HG02870 (cell line): ENCODE results near the gene FGF23.
"Not testable (repeated sequence)": the region's sequence is repeated elsewhere in the genome, so short reads cannot be mapped to it uniquely, and the experiment has no call there.

Source experiments
- ATAC-seq: cut with Tn5 transposase; IDR thresholded peaks from one replicate; pipeline ENCODE4 v1.9.1; 2021; ENCODE audit warnings: mild to moderate bottlenecking, moderate library complexity; ENCODE audit not compliant: unreplicated experiment

The FGF23 gene

GRCh38 chr12:4379405-4379804 is at the start of gene FGF23:
FGF23 (minus strand) TSS chr12:4379712; CDS start chr12:4379582, 130 bp downstream.
- no peak for ATAC-seq

- no peak for ATAC-seq
Observed at GRCh38 chr12:4424422-4424821, 44.9 kb upstream of the FGF23 start.

- ATAC-seq: no peak
Observed at GRCh38 chr12:4423528-4424195, 44.1 kb upstream of the FGF23 start.

GRCh38 chr12:4422985-4423384 is 43.5 kb upstream of the FGF23 start:
- ATAC-seq: no peak

GRCh38 chr12:4421590-4422031 is 42.1 kb upstream of the FGF23 start:
- no peak for ATAC-seq

- ATAC-seq: no peak
Observed at GRCh38 chr12:4420138-4420670, 40.7 kb upstream of the FGF23 start.

- no peak for ATAC-seq
Observed at GRCh38 chr12:4418913-4419312, 39.4 kb upstream of the FGF23 start.

GRCh38 chr12:4417936-4418335 is 38.4 kb upstream of the FGF23 start:
- ATAC-seq: no peak

GRCh38 chr12:4417455-4417854 is 37.9 kb upstream of the FGF23 start:
- no peak for ATAC-seq

- ATAC-seq: no peak
Observed at GRCh38 chr12:4416276-4416675, 36.8 kb upstream of the FGF23 start.

- no peak for ATAC-seq
Observed at GRCh38 chr12:4412465-4412864, 33.0 kb upstream of the FGF23 start.

GRCh38 chr12:4412056-4412455 is 32.5 kb upstream of the FGF23 start:
- ATAC-seq: no peak

GRCh38 chr12:4407136-4407535 is 27.6 kb upstream of the FGF23 start:
- ATAC-seq: no peak

- ATAC-seq: not testable (repeated sequence)
Observed at GRCh38 chr12:4404877-4405637, 25.5 kb upstream of the FGF23 start.

- no peak for ATAC-seq
Observed at GRCh38 chr12:4402996-4403395, 23.5 kb upstream of the FGF23 start.

- no peak for ATAC-seq
Observed at GRCh38 chr12:4401117-4401516, 21.6 kb upstream of the FGF23 start.

- ATAC-seq: no peak
Observed at GRCh38 chr12:4395818-4396217, 16.3 kb upstream of the FGF23 start.

- ATAC-seq: no peak
Observed at GRCh38 chr12:4393211-4393610, 13.7 kb upstream of the FGF23 start.

GRCh38 chr12:4392223-4392742 is 12.8 kb upstream of the FGF23 start:
- no peak for ATAC-seq

GRCh38 chr12:4388662-4389061 is 9.2 kb upstream of the FGF23 start:
- ATAC-seq: no peak

GRCh38 chr12:4388032-4388431 is 8.5 kb upstream of the FGF23 start:
- ATAC-seq: no peak

GRCh38 chr12:4387607-4388006 is 8.1 kb upstream of the FGF23 start:
- ATAC-seq: no peak
